ENCODE measurements around the gene FAM200B.
"Not testable (repeated sequence)": the region's sequence is repeated elsewhere in the genome, so short reads cannot be mapped to it uniquely, and the experiment has no call there.

Gene FAM200B

GRCh38 chr4:15696866-15697265, 15.2 kb downstream of the FAM200B start:
- DNase-seq: no peak

- DNase-seq: peak; percentile 29
These were observed 21.3 kb downstream of the FAM200B start, which contains the start of gene BST1 for GRCh38 chr4:15702941-15703403. TSS of gene BST1 (plus strand) at chr4:15703065. CDS start at chr4:15703145, 80 bp downstream.

- DNase-seq: no peak
These were observed 21.8 kb downstream of the FAM200B start for GRCh38 chr4:15703439-15703838.

GRCh38 chr4:15704129-15704528, 22.5 kb downstream of the FAM200B start:
- no peak for DNase-seq

GRCh38 chr4:15706646-15707362, 25.2 kb downstream of the FAM200B start:
- no peak for DNase-seq

- no peak for DNase-seq
These were observed 25.7 kb downstream of the FAM200B start for GRCh38 chr4:15707363-15707715.

GRCh38 chr4:15711762-15712161, 30.1 kb downstream of the FAM200B start:
- no peak for DNase-seq

GRCh38 chr4:15712214-15712613, 30.6 kb downstream of the FAM200B start:
- DNase-seq: no peak

GRCh38 chr4:15714141-15714540, 32.5 kb downstream of the FAM200B start:
- no peak for DNase-seq

GRCh38 chr4:15714646-15715435, 33.2 kb downstream of the FAM200B start:
- DNase-seq: no peak

GRCh38 chr4:15716115-15716514, 34.5 kb downstream of the FAM200B start:
- DNase-seq: no peak

- no peak for DNase-seq
These were observed 35.5 kb downstream of the FAM200B start for GRCh38 chr4:15717086-15717485.

- DNase-seq: no peak
These were observed 36.2 kb downstream of the FAM200B start for GRCh38 chr4:15717657-15718416.

- no peak for DNase-seq
These were observed 36.8 kb downstream of the FAM200B start for GRCh38 chr4:15718465-15718864.

GRCh38 chr4:15718959-15719358, 37.3 kb downstream of the FAM200B start:
- DNase-seq: no peak

- no peak for DNase-seq
These were observed 37.9 kb downstream of the FAM200B start for GRCh38 chr4:15719506-15719905.

GRCh38 chr4:15720851-15721250, 39.2 kb downstream of the FAM200B start:
- no peak for DNase-seq

- DNase-seq: no peak
These were observed 44.0 kb downstream of the FAM200B start for GRCh38 chr4:15725608-15726007.

GRCh38 chr4:15729910-15730533, 48.4 kb downstream of the FAM200B start:
- DNase-seq: peak; percentile 69

- not testable (repeated sequence) for DNase-seq
These were observed 51.4 kb downstream of the FAM200B start for GRCh38 chr4:15733061-15733460.

- no peak for DNase-seq
These were observed 53.9 kb downstream of the FAM200B start for GRCh38 chr4:15735536-15735935.

- no peak for DNase-seq
These were observed 55.0 kb downstream of the FAM200B start for GRCh38 chr4:15736514-15737050.

GRCh38 chr4:15737255-15737654, 55.6 kb downstream of the FAM200B start:
- DNase-seq: no peak
